GM12874 (cell line): ENCODE measurements around the gene SPATS2.

Experiments used
- TF ChIP-seq, protein P1 (sequence below): IDR thresholded peaks from 2 replicates; pipeline ENCODE4 v1.5.1; 2011; ENCODE audit warnings: low read depth, mild to moderate bottlenecking, control low read depth, low read length, moderate library complexity; ENCODE audit not compliant: insufficient read depth

SPATS2 gene

GRCh38 chr12:49451468-49452259 lies 84.4 kb downstream of the SPATS2 start:
- TF ChIP-seq, protein P1, sequence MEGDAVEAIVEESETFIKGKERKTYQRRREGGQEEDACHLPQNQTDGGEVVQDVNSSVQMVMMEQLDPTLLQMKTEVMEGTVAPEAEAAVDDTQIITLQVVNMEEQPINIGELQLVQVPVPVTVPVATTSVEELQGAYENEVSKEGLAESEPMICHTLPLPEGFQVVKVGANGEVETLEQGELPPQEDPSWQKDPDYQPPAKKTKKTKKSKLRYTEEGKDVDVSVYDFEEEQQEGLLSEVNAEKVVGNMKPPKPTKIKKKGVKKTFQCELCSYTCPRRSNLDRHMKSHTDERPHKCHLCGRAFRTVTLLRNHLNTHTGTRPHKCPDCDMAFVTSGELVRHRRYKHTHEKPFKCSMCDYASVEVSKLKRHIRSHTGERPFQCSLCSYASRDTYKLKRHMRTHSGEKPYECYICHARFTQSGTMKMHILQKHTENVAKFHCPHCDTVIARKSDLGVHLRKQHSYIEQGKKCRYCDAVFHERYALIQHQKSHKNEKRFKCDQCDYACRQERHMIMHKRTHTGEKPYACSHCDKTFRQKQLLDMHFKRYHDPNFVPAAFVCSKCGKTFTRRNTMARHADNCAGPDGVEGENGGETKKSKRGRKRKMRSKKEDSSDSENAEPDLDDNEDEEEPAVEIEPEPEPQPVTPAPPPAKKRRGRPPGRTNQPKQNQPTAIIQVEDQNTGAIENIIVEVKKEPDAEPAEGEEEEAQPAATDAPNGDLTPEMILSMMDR, result no peak

- TF ChIP-seq, protein P1, result no peak
Observed at GRCh38 chr12:49455501-49455900, 88.2 kb downstream of the SPATS2 start.

- TF ChIP-seq, protein P1, result no peak
Observed at GRCh38 chr12:49456131-49456679, 88.9 kb downstream of the SPATS2 start.

DNA sequence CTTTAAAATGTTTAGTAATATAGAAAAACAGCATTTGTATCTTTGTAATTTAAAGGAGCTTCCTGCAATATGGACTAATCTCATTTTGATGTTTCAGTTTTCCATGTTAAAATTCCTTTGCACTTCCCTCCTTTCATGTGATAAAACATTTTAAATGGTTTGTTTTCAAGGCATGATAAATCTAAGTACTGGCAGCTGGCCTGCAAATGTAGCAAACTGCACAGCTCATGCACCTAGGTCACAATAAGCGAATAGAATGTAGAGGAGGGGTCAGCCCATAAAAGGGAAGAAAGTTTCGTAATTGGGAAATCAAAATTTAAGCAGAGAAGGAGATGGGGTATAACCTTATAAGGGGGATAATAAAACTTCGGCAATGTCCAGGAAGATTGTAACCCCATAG lies 91.6 kb downstream of the SPATS2 start:
- TF ChIP-seq, protein P1, result no peak

DNA sequence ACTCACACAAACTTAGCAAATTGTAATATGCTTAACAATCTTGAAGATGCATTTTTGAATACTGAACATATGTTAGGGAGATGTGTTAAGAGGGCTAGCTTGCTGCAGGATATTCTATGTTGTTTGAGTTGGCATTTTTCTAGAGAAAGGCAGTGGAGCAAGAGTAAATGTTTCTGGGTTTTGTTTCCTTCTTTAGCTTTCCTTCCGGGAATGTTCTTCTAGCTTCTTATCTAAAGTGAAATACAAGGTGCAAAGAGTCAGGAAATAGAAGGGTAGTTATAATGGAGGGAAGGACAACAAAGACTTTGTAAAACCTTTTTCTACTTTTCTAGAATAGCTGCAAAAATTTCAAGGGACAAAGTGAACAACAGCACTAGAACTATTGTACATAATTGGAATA lies 94.0 kb downstream of the SPATS2 start:
- TF ChIP-seq, protein P1, result no peak

DNA sequence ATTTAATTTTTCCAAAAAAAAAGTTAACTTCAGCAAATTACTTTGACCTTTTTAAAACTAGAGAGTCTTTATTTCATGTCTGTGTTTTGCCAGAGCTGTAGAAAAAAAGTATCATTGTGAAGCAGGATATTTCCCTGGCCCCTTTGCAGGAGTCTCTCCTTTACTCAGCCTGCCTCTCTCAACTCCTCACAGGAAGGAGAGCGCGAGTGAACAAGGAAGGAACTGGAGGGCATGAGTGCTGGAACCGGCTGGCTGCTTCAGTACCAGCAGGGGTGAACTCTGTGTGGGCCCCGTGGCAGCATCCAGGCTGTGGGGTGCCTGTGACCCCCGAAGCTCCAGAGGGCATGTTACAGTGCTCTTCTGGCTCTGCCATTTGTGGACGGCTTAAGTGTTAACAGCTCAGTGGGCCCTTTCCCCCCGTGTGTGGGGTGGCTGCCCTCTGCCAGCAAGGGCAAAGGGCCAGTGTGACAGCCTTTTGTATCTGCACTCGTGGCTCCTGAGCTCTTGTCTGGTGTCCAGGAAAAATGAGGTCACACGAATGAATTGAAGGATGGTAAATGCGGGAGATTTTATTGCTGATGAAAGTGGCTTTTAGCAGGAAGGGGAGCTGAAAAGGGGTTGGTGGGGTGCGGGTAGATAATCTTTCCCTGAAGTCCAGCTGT lies 95.0 kb downstream of the SPATS2 start:
- TF ChIP-seq, protein P1, result no peak

GRCh38 chr12:49465132-49465531 lies 97.9 kb downstream of the SPATS2 start:
- TF ChIP-seq, protein P1, result no peak
